KMS-11 (cell line): ENCODE results near the gene TERF2IP.

Experiments used
- H2AFZ ChIP-seq: fragments of 200-600 bp; sonication (generic); 2 replicates; pipeline ENCODE4 v1.6.1; 2016; ENCODE audit warnings: antibody characterized with exemption, mixed run types, low read depth
- H3K27ac ChIP-seq: fragments of 200-600 bp; sonication (generic); 2 replicates; pipeline ENCODE4 v1.6.1; 2016; ENCODE audit warnings: mild to moderate bottlenecking, mixed run types
- H3K27me3 ChIP-seq: fragments of 200-600 bp; sonication (generic); 2 replicates; pipeline ENCODE4 v1.6.1; 2017; ENCODE audit warnings: mild to moderate bottlenecking, low read depth, mixed run types, moderate library complexity; ENCODE audit not compliant: insufficient read depth
- H3K36me3 ChIP-seq: fragments of 200-600 bp; sonication (generic); 2 replicates; pipeline ENCODE4 v1.6.1; 2017; ENCODE audit warnings: mild to moderate bottlenecking, mixed run types; ENCODE audit not compliant: insufficient read depth
- H3K4me1 ChIP-seq: fragments of 200-600 bp; sonication (generic); 2 replicates; pipeline ENCODE4 v1.6.1; 2016; ENCODE audit warnings: mild to moderate bottlenecking, low read depth, mixed run types; ENCODE audit not compliant: poor library complexity, severe bottlenecking
- H3K4me2 ChIP-seq: fragments of 200-600 bp; sonication (generic); 2 replicates; pipeline ENCODE4 v1.7.0; 2016; ENCODE audit warnings: mild to moderate bottlenecking, mixed run types
- H3K4me3 ChIP-seq: fragments of 200-600 bp; sonication (generic); IDR thresholded peaks from 2 replicates; pipeline ENCODE4 v1.6.1; 2017; ENCODE audit warnings: low read depth, low read length, mixed read lengths; ENCODE audit not compliant: insufficient read depth
- H3K79me2 ChIP-seq: fragments of 200-600 bp; sonication (generic); 2 replicates; pipeline ENCODE4 v1.6.1; 2016; ENCODE audit warnings: low read depth, mixed run types; ENCODE audit not compliant: insufficient read depth
- H3K9ac ChIP-seq: fragments of 200-600 bp; sonication (generic); 2 replicates; pipeline ENCODE4 v1.6.1; 2016; ENCODE audit warnings: mild to moderate bottlenecking, mixed run types
- H4K20me1 ChIP-seq: fragments of 200-600 bp; sonication (generic); 2 replicates; pipeline ENCODE4 v1.6.1; 2016; ENCODE audit warnings: mild to moderate bottlenecking, mixed run types; ENCODE audit not compliant: insufficient read depth
- CTCF ChIP-seq: fragments of 200-600 bp; sonication (generic); conservative IDR thresholded peaks from 2 replicates; pipeline ENCODE4 v1.6.1; 2017; ENCODE audit warnings: low read depth, mild to moderate bottlenecking, antibody characterized with exemption, low read length, moderate library complexity, mixed read lengths

The TERF2IP gene

GRCh38 chr16:75676909-75677308 is 29.3 kb downstream of the TERF2IP start, which contains the start of gene CPHXL2:
Gene CPHXL2, minus strand, starts transcription at chr16:75677009. Its CDS starts 10 bp downstream, at chr16:75676999.
- Histone ChIP-seq H3K9ac (no peak within 1 kb of the TSS), H3K27me3 (no peaks in the 10 kb centered on the region), H3K36me3 (no peaks in the 10 kb centered on the region), H3K79me2 (no peaks in the 10 kb centered on the region), H3K4me2 (no peak within 1 kb of the TSS), H4K20me1 (no peaks in the 10 kb centered on the region), H3K4me1 (no peaks in the 10 kb centered on the region), H3K4me3 (no peak within 1 kb of the TSS), H3K27ac (no peak within 1 kb of the TSS), H2AFZ (no peak within 1 kb of the TSS)
- TF ChIP-seq CTCF: no peak

GRCh38 chr16:75679366-75679765 is 31.8 kb downstream of the TERF2IP start:
- no peaks in the 10 kb centered on the region for H4K20me1 ChIP-seq
- H3K27me3 ChIP-seq: no peaks in the 10 kb centered on the region
- no peak overlapping the region for H3K4me3 ChIP-seq
- H3K9ac ChIP-seq: no peak overlapping the region
- H3K27ac ChIP-seq: no peak overlapping the region
- no peaks in the 10 kb centered on the region for H3K36me3 ChIP-seq
- H3K4me2 ChIP-seq: no peak overlapping the region
- H3K79me2 ChIP-seq: no peaks in the 10 kb centered on the region
- H3K4me1 ChIP-seq: no peaks in the 10 kb centered on the region
- H2AFZ ChIP-seq: no peak overlapping the region
- no peak for TF ChIP-seq CTCF

GRCh38 chr16:75682308-75682707 is 34.7 kb downstream of the TERF2IP start:
- no peaks in the 10 kb centered on the region for H4K20me1 ChIP-seq
- H3K4me2 ChIP-seq: no peak overlapping the region
- no peak overlapping the region for H3K4me3 ChIP-seq
- no peak for TF ChIP-seq CTCF
- no peaks in the 10 kb centered on the region for H3K27me3 ChIP-seq
- no peak overlapping the region for H3K9ac ChIP-seq
- H3K36me3 ChIP-seq: no peaks in the 10 kb centered on the region
- H3K4me1 ChIP-seq: peaks cover 2% of the 10 kb centered on the region
- H2AFZ ChIP-seq: no peak overlapping the region
- H3K27ac ChIP-seq: no peak overlapping the region
- H3K79me2 ChIP-seq: no peaks in the 10 kb centered on the region

- no peaks in the 10 kb centered on the region for H3K27me3 ChIP-seq
- H3K27ac ChIP-seq: no peak overlapping the region
- H3K4me2 ChIP-seq: no peak overlapping the region
- TF ChIP-seq CTCF: no peak
- no peaks in the 10 kb centered on the region for H3K79me2 ChIP-seq
- no peaks in the 10 kb centered on the region for H3K36me3 ChIP-seq
- H3K9ac ChIP-seq: no peak overlapping the region
- no peak overlapping the region for H3K4me3 ChIP-seq
- no peaks in the 10 kb centered on the region for H4K20me1 ChIP-seq
- peaks cover 5% of the 10 kb centered on the region for H3K4me1 ChIP-seq
- H2AFZ ChIP-seq: no peak overlapping the region; the same call in 1 of the 2 replicates
Observed at GRCh38 chr16:75687361-75687760, 39.8 kb downstream of the TERF2IP start.

GRCh38 chr16:75695708-75696107 is 48.1 kb downstream of the TERF2IP start:
- H3K36me3 ChIP-seq: no peaks in the 10 kb centered on the region
- H3K9ac ChIP-seq: no peak overlapping the region
- TF ChIP-seq CTCF: peak; percentile 46; the same call in 1 of the 2 replicates
- no peak overlapping the region for H2AFZ ChIP-seq
- no peaks in the 10 kb centered on the region for H3K4me1 ChIP-seq
- H3K4me3 ChIP-seq: no peak overlapping the region
- H3K79me2 ChIP-seq: no peaks in the 10 kb centered on the region
- H3K4me2 ChIP-seq: no peak overlapping the region
- no peaks in the 10 kb centered on the region for H3K27me3 ChIP-seq
- no peak overlapping the region for H3K27ac ChIP-seq
- H4K20me1 ChIP-seq: no peaks in the 10 kb centered on the region
